Fibroblast of lung (primary cell): ENCODE measurements around the gene SLC25A12. TPM values are rescaled to one million over a fixed set of nuclear protein-coding genes. Genes with fewer than 3 reads are reported as not detected.

ENCODE experiments used
- DNase-seq, 2 donors: peaks; one replicate each; pipeline versions ENCODE4 v3.0.0 to v3.0.0-alpha.2; 2010; ENCODE audit warnings: low read depth in 2 of 2
- H2AFZ ChIP-seq: 2 replicates; pipeline ENCODE4 v1.5.1; 2012; ENCODE audit warnings: low read length, control low read depth, inconsistent platforms
- H3K27ac ChIP-seq: 2 replicates; pipeline ENCODE4 v1.5.1; 2011; ENCODE audit warnings: low read length, control low read depth; ENCODE audit not compliant: insufficient read depth
- H3K27me3 ChIP-seq: 2 replicates; pipeline ENCODE4 v1.5.1; 2011; ENCODE audit warnings: mild to moderate bottlenecking, low read length; ENCODE audit not compliant: control insufficient read depth, insufficient read depth
- H3K36me3 ChIP-seq: 2 replicates; pipeline ENCODE4 v1.5.1; 2011; ENCODE audit warnings: low read length; ENCODE audit not compliant: control insufficient read depth, insufficient read depth
- H3K4me1 ChIP-seq: 2 replicates; pipeline ENCODE4 v1.5.1; 2011; ENCODE audit warnings: low read length; ENCODE audit not compliant: control insufficient read depth, insufficient read depth; ENCODE audit errors: extremely low read depth
- H3K4me2 ChIP-seq: 2 replicates; pipeline ENCODE4 v1.5.1; 2011; ENCODE audit warnings: low read length, control low read depth; ENCODE audit not compliant: insufficient read depth; ENCODE audit errors: extremely low read depth
- H3K4me3 ChIP-seq, 4 experiments: fragments of 200-600 bp in 1 of 4; sonication (generic) in 1 of 4; replicated peaks in 1 of 4; 2 replicates each; pipeline ENCODE4 v1.5.1; 2011 to 2016; ENCODE audit warnings: low read length in 4 of 4, low read depth in 3 of 4, mild to moderate bottlenecking in 3 of 4, control low read depth in 2 of 4, inconsistent platforms in 1 of 4, mixed read lengths in 1 of 4; ENCODE audit not compliant: insufficient read depth in 1 of 4; ENCODE audit errors: control extremely low read depth in 1 of 4
- H3K79me2 ChIP-seq: 2 replicates; pipeline ENCODE4 v1.5.1; 2012; ENCODE audit warnings: mild to moderate bottlenecking, low read length, inconsistent platforms; ENCODE audit not compliant: control insufficient read depth, insufficient read depth
- H3K9ac ChIP-seq: 2 replicates; pipeline ENCODE4 v1.5.1; 2011; ENCODE audit warnings: mild to moderate bottlenecking, low read length, control low read depth; ENCODE audit not compliant: insufficient read depth
- H3K9me3 ChIP-seq: 2 replicates; pipeline ENCODE4 v1.5.1; 2012; ENCODE audit warnings: low read depth, low read length; ENCODE audit not compliant: control insufficient read depth, insufficient read depth
- H4K20me1 ChIP-seq: 2 replicates; pipeline ENCODE4 v1.5.1; 2011; ENCODE audit warnings: low read length; ENCODE audit not compliant: control insufficient read depth, insufficient read depth; ENCODE audit errors: extremely low read depth
- EZH2 ChIP-seq: IDR thresholded peaks from 2 replicates; pipeline ENCODE4 v1.5.1; 2012; ENCODE audit warnings: low read length, control low read depth, mild to moderate bottlenecking; ENCODE audit errors: missing control alignments
- polyA plus RNA-seq, 2 donors: library from polyadenylated mRNA; depleted of rRNA in 1 of 2; stranded (reverse) in 1 of 2; unstranded in 1 of 2; fragments of >200 nt; gene quantifications; 2 replicates each; pipeline ENCODE4 v1.2.1, GENCODE V29; 2011 to 2012; ENCODE audit warnings: missing spikeins in 1 of 2
- total RNA-seq: library from RNA; depleted of rRNA; stranded (reverse); fragments of >200 nt; gene quantifications from 2 replicates; pipeline ENCODE4 v1.2.1, GENCODE V29; 2014
- TF ChIP-seq, protein P1 (sequence below), 2 donors: IDR thresholded peaks in 1 of 2; conservative IDR thresholded peaks in 1 of 2; 1 replicate in 1 of 2; 2 replicates in 1 of 2; pipeline ENCODE4 v1.5.1; 2011 to 2012; ENCODE audit warnings: low read length in 2 of 2, control low read depth in 1 of 2, inconsistent platforms in 1 of 2, low read depth in 1 of 2, mild to moderate bottlenecking in 1 of 2

Gene SLC25A12
- total and polyA plus RNA-seq, 2 donors (not counting 1 experiment from before 2014, with no cell fraction given): 21.5 to 25.9 TPM

DNA sequence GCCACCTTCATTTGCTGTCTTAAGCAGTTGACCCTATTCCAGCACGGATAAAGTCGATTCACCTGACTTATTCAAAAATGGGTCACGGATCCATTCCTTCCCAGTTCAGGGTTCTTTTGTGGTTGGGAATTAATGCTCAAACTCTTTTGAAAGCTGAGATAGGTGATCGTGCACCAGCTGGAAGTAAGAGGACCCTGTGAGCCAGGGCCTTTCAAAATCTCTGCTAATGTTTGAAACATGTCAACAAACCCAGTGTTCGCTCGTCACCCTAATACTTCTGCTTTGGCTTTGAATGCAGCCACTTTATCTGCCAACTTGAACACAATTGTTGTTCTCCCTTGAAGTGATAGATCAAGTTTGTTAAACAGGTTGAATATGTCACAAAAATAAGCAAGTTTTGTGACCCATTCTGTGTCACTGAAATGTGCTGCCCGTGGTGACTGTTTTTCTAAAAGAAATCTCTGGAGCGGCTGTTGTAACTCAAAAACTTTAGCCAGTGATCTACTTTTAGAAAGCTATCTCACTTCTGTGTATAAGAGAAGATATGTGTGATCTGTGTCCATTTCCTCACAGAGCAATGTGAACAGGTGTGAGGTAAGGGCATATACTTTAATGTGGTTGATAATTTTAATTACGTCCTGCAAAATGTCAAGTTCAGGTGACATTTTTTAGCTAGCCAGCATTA is 45.2 kb upstream of the SLC25A12 start:
- TF ChIP-seq, protein P1, sequence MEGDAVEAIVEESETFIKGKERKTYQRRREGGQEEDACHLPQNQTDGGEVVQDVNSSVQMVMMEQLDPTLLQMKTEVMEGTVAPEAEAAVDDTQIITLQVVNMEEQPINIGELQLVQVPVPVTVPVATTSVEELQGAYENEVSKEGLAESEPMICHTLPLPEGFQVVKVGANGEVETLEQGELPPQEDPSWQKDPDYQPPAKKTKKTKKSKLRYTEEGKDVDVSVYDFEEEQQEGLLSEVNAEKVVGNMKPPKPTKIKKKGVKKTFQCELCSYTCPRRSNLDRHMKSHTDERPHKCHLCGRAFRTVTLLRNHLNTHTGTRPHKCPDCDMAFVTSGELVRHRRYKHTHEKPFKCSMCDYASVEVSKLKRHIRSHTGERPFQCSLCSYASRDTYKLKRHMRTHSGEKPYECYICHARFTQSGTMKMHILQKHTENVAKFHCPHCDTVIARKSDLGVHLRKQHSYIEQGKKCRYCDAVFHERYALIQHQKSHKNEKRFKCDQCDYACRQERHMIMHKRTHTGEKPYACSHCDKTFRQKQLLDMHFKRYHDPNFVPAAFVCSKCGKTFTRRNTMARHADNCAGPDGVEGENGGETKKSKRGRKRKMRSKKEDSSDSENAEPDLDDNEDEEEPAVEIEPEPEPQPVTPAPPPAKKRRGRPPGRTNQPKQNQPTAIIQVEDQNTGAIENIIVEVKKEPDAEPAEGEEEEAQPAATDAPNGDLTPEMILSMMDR (conservative IDR thresholded peaks at IDR 0.05 in 1 of 2, IDR thresholded peaks at IDR 0.05 in 1 of 2; ENCODE audit: low read depth in 1 of 2, low read length in 2 of 2): no peak
- no peak for TF ChIP-seq EZH2
- DNase-seq: no peak
- H3K4me3 ChIP-seq: no peak overlapping the region
- H3K27me3 ChIP-seq: no peaks in the 10 kb centered on the region
- no peak overlapping the region for H3K27ac ChIP-seq
- H4K20me1 ChIP-seq: no peaks in the 10 kb centered on the region
- H3K4me2 ChIP-seq: no peak overlapping the region
- H2AFZ ChIP-seq: no peak overlapping the region
- no peaks in the 10 kb centered on the region for H3K9me3 ChIP-seq
- no peaks in the 10 kb centered on the region for H3K4me1 ChIP-seq
- H3K36me3 ChIP-seq: no peaks in the 10 kb centered on the region
- peaks cover 35% of the 10 kb centered on the region for H3K79me2 ChIP-seq
- H3K9ac ChIP-seq: no peak overlapping the region

GRCh38 chr2:171930385-171930784 is 36.3 kb upstream of the SLC25A12 start:
- H4K20me1 ChIP-seq: no peaks in the 10 kb centered on the region
- H3K27ac ChIP-seq: no peak overlapping the region
- no peak overlapping the region for H3K9ac ChIP-seq
- H3K27me3 ChIP-seq: no peaks in the 10 kb centered on the region
- H3K36me3 ChIP-seq: no peaks in the 10 kb centered on the region
- no peak overlapping the region for H2AFZ ChIP-seq
- no peak overlapping the region for H3K4me2 ChIP-seq
- no peak for DNase-seq
- TF ChIP-seq, protein P1 (conservative IDR thresholded peaks at IDR 0.05 in 1 of 2, IDR thresholded peaks at IDR 0.05 in 1 of 2; ENCODE audit: low read depth in 1 of 2, low read length in 2 of 2): no peak
- TF ChIP-seq EZH2: no peak
- no peak overlapping the region for H3K4me3 ChIP-seq
- no peaks in the 10 kb centered on the region for H3K9me3 ChIP-seq
- no peaks in the 10 kb centered on the region for H3K4me1 ChIP-seq
- H3K79me2 ChIP-seq: peaks cover 68% of the 10 kb centered on the region

GRCh38 chr2:171924170-171924942 is 30.3 kb upstream of the SLC25A12 start:
- Histone ChIP-seq H3K36me3 (no peaks in the 10 kb centered on the region), H2AFZ (no peak overlapping the region), H3K4me2 (peak overlapping the region; percentile 93), H3K27ac (peak overlapping the region; percentile 96), H3K79me2 (peaks cover 55% of the 10 kb centered on the region), H3K9ac (no peak overlapping the region), H3K9me3 (no peaks in the 10 kb centered on the region), H4K20me1 (no peaks in the 10 kb centered on the region), H3K4me1 (no peaks in the 10 kb centered on the region), H3K27me3 (no peaks in the 10 kb centered on the region), H3K4me3 (peak overlapping the region in 2 of 4 experiments; percentile 68 to 95)
- TF ChIP-seq EZH2: no peak
- TF ChIP-seq, protein P1 (conservative IDR thresholded peaks at IDR 0.05 in 1 of 2, IDR thresholded peaks at IDR 0.05 in 1 of 2; ENCODE audit: low read depth in 1 of 2, low read length in 2 of 2): no peak
- no peak for DNase-seq
